Measurements from ENCODE around the gene FURIN.
"Not testable (repeated sequence)": the region's sequence is repeated elsewhere in the genome, so short reads cannot be mapped to it uniquely, and the experiment has no call there.

FURIN gene

DNA sequence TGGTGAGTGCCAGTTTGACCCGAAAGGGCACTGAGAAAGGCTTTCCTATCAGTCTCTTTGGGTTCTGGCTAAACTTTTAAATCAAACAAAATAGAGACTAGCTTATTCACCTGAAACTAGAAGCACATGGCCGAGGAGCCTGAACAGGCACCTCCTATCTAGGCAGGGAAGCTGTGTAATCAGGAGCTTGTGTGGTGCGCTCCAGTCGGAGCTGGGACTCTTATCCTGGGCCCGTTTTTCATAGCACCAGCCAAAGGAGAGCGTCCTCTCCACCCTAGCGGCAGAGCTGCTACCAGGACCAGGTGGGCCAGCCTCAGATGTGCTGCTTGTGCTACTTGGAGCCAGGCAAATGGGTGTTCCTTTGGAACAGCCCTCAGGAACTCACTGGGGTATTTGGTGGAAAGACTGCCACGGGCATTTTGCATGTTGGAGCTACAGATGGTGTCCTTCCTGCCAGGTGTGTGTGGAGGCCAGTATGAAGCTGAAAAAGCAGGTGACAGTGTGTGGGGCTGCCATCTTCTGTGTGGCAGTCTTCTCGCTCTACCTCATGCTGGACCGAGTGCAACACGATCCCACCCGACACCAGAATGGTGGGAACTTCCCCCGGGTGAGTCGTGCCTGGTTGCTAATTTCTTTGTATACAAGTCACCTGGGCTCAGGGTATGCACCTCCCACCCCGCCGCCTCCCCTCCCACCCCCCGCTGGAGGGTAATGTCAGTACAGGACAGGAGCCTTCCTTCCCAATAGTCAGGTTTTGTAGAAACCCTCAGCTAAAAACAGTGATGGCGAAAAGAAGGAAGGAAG lies 35.5 kb downstream of the FURIN start:
- DNase-seq = no peak

DNA sequence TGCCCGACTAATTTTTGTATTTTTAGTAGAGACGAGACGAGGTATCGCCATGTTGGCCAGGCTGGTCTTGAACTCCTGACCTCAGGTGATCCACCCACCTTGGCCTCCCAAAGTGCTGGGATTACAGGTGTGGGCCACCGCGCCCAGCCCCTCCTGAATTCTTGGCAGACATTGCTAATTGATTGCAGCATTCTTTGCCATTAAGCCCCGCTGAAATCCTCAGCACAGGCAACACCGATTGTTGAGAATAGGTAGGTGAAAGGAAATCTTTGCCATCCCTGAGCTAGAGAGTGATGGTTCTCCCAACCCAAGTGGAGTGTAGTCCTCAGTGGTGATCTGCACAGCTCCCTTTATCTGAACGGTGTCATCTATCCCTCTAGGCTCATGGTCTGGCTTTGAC lies 36.4 kb downstream of the FURIN start:
- no peak for DNase-seq

DNA sequence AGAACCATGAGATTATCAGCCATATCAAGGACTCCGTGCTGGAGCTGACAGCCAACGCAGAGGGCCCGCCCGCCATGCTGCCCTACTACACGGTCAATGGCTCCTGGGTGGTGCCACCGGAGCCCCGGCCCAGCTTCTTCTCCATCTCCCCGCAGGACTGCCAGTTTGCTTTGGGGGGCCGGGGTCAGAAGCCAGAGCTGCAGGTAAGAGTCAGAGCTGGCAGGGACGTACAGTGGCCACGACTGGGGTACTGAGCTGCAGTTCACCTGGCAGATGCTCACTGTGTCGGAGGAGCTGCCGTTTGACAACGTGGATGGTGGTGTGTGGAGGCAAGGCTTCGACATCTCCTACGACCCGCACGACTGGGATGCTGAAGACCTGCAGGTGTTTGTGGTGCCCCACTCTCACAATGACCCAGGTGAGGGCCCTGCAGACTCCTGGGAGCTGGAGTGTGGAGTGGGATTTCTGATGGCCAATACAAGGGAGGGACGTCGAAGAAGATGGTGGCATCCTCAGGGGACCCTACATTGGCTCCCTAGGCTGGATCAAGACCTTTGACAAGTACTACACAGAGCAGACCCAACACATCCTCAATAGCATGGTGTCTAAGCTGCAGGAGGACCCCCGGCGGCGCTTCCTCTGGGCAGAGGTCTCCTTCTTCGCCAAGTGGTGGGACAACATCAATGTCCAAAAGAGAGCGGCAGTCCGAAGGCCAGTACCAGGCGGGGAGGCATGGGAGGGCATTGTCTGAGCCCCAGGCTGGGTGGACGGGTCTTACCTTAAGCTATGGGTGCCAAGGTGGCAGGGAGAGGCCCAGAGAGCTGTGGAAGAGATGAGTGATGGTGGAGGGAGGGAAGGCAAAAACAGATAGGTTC lies 37.2 kb downstream of the FURIN start:
- no peak for DNase-seq

DNA sequence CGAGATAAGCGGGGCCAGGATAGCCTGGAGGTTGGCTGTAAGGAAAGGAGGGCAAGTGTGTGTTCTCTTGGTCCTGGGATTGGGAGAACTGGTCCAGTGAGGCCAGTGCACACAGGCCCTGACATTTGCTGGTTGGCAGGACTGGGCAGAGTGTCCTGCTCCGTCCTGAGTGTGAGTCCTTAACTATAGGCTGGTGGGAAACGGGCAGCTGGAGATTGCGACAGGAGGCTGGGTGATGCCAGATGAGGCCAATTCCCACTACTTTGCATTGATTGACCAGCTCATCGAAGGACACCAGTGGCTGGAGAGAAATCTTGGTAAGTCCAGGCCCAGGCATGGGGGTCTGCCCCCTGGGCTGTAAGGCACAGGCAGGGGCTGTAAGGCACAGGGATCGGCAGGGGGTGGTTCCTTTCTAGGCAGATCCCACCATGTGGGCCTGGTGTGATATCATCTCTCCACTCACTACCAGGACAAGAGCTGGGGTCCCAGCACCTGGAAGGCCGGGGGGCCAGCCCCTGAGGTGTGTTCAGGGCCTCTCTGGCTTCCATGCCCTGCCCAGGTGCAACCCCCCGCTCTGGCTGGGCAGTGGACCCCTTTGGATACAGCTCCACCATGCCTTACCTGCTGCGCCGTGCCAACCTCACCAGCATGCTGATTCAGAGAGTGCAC lies 37.9 kb downstream of the FURIN start:
- no peak for DNase-seq

DNA sequence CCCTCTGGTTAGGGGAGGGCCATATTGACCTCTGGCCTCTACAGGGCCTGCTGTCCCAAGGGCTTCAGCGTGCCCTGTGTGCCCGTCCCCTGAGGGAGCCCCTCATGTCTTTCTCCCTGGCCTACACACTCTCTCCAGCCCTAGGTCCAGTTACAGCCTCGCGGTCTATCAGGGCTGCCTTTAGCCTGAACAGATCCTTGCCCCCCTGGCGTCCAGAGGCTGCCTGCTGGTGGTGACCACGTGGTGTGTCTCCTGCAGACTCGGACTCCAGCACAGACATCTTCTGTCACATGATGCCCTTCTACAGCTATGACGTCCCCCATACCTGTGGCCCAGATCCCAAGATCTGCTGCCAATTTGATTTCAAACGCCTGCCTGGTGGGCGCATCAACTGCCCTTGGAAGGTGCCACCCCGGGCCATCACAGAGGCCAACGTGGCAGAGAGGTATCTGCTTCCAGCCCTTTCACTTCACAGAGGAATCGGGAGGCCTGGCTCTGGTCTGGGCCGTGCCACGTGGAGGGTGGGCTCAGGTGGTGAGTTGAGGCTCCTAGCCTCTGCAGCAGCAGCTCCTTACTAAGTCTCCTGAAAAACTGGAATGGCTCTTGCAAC lies 38.8 kb downstream of the FURIN start:
- DNase-seq = no peak

DNA sequence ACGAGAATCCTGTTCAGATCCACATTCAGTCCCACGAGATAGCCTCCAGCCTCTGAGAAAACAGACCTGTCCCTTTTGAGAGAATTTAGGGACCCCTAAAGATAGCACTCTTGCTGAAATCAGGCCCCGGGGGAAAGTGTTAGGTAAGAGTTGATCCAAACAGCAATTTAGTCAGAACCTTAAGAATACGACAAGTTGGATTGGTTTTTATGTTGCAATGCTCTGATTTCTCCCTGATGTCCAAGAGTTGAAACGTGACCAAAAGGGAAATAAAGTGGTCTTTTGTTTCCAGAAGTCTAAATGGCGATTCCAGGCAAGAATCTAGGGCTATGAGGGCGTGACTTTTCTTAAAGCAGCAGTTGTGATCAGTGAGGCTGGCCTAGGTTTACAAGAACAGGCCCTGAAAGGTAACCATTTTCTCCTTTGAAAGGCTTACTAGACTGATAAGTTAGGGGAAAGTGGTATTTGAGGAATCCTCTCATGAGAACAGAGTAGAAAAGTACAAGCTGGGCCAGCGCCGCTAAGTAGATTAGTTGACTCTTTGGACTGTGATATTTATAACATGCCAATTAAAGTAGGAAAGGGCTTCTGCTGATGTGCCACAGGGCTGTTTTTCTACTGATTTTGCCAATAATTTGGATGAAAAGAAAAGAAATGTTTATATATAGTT lies 39.6 kb downstream of the FURIN start:
- DNase-seq = no peak

DNA sequence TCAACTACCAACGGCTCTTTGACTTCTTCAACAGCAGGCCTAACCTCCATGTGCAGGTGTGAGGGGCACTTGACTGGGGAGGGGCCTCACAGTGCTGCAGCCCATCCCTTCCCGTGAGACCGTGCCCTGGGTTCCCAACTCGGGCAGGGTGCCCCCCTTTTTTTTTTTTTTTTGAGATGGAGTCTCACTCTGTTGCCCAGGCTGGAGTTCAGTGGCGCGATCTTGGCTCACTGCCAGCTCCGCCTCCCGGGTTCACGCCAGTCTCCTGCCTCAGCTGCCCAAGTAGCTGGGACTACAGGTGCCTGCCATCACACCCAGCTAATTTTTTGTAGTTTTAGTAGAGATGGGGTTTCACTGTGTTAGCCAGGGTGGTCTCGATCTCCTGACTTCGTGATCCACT lies 41.1 kb downstream of the FURIN start:
- DNase-seq = not testable (repeated sequence)

DNA sequence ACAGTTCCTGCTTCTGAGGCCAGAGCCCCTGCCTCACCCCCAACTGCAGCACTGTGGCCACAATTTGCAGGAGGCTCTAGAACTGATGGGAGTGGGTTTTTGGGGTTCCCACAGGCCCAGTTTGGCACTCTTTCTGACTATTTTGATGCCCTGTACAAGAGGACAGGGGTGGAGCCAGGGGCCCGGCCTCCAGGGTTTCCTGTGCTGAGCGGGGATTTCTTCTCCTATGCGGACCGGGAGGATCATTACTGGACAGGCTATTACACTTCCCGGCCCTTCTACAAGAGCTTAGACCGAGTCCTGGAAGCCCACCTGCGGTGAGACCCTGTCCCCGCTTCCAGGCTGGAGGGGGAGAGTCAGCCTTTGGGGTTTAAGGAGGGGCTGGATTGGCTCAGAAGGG lies 41.6 kb downstream of the FURIN start:
- no peak for DNase-seq

DNA sequence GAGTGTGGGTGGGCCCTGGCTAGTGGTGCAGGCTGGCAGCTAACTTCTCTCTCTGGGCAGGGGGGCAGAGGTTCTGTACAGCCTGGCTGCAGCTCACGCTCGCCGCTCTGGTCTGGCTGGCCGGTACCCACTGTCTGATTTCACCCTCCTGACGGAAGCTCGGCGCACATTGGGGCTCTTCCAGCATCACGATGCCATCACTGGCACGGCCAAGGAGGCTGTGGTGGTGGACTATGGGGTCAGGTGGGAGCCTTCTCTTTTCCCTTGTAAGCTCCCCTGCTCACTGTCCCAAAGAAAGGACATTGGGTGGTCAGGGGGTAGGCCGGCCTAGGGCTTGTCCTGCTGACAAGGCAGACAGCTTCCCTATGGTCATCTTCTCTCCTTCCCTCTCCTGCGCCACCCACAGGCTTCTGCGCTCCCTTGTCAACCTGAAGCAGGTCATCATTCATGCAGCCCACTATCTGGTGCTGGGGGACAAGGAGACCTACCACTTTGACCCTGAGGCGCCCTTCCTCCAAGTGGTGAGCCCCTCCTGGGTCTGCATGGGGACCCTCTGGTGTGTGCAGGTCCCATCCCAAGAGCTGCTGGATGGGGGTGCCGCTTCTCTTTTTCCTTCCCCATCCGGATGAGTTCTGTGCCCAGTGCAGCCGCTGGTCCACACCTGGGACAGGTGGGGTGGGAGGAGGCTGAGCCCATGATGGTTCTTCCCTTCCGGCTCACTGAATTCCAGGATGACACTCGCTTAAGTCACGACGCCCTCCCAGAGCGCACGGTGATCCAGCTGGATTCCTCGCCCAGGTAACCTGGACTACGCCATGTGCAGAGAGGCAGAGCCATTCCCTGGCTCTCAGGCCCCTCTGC lies 42.3 kb downstream of the FURIN start:
- DNase-seq = no peak

DNA sequence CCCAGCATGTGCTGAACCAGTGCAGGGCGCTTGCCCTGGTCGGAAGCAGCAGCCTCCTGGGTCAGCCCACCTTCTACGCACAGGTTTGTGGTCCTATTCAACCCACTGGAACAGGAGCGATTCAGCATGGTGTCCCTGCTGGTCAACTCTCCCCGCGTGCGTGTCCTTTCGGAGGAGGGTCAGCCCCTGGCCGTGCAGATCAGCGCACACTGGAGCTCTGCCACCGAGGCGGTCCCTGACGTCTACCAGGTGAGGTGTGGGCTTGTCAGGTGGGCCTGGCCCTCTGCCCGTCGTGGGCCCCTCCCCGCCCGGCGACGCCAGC lies 42.9 kb downstream of the FURIN start:
- no peak for DNase-seq

DNA sequence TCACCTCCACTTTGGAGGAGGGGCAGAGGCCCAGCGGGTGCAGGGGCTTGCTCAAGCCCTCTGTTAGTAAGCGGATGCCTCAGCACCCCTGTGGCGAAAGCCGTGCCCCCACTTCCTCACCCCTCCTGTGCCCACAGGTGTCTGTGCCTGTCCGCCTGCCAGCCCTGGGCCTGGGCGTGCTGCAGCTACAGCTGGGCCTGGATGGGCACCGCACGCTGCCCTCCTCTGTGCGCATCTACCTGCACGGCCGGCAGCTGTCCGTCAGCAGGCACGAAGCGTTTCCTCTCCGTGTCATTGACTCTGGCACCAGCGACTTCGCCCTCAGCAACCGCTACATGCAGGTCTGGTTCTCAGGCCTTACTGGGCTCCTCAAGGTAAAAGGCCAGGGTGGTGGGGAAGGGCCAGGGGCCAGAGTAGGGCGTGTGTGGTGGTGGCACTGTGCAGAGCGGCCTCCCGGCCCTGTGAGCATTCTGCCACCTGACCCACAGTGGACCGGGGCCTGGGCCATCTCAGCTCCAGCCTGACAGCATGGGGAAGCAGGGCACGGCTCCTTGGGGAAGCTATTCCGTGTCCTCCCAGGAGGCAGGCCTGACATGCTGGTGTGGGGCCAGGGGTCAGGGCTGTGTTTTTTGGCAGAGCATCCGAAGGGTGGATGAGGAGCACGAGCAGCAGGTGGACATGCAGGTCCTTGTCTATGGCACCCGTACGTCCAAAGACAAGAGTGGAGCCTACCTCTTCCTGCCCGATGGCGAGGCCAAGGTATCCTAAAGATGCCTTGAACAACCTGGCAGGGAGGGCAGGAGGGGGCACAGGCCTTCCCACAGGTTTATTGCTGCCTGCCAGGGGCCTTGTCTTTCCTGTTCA lies 43.8 kb downstream of the FURIN start:
- DNase-seq = no peak

DNA sequence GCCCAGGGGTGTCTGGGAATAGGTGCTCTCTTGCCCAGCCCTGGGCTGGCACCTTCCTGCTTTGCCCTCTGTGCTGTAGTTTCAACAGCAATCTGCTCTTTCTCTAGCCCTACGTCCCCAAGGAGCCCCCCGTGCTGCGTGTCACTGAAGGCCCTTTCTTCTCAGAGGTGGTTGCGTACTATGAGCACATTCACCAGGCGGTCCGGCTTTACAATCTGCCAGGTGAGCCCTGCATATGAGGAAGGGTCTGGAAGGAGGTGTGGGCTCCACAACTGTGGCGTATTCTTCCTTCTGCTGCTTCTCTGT lies 44.3 kb downstream of the FURIN start:
- DNase-seq = no peak

DNA sequence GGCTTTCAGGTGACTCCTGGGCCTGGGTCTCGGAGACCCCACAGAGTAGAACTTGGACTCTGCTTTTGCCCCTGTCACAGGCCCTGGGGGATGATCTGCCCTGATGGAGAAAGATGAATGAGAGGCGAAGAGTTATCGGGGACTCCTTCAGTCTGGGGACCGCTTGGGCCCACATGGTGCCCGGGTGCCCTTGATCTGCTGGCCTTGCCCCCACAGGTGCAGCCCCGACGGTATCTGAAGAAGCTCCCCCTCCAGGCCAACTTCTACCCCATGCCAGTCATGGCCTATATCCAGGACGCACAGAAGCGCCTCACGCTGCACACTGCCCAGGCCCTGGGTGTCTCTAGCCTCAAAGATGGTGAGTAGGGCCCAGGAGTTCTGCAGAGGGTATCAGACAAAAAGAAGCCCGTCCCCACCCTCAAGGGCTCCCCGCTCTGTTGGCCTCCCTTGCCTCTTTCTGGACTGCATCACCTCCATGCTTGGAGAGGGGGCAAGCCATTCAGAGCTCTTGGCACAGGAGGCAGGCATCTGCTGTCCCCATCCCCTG lies 45.1 kb downstream of the FURIN start:
- DNase-seq = no peak

DNA sequence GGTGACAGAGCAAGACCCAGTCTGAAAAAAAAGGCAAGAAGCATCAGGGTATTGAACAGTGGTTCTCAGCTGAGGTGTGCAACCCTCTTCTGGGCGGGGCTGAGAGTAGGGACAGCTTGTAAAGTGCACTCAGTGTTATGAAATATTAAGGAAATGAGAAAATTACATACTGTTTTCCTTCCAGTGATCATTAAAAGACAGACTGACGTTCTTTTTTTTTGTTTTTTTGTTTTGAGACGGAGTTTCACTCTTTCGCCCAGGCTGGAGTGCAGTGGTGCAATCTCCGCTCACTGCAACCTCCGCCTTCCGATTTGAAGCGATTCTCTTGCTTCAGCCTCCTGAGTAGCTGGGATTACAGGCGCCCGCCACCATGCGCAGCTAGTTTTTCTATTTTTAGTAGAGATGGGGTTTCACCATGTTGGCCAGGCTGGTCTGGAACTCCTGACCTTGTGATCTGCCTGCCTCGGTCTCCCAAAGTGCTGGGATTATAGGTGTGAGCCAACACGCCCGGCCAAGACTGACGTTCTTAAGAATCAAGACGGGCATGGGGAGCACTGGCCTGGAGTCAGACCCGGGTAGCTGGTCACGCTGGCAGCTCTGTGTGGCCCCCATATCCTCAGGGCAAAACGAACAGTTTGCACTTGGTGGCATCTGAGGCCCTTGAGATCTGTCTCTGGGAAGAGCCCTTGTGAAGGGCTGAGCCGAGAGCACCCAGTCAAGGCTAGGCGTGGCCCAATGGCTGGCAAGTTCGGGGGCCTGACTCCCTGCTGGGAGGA lies 46.1 kb downstream of the FURIN start:
- no peak for DNase-seq

DNA sequence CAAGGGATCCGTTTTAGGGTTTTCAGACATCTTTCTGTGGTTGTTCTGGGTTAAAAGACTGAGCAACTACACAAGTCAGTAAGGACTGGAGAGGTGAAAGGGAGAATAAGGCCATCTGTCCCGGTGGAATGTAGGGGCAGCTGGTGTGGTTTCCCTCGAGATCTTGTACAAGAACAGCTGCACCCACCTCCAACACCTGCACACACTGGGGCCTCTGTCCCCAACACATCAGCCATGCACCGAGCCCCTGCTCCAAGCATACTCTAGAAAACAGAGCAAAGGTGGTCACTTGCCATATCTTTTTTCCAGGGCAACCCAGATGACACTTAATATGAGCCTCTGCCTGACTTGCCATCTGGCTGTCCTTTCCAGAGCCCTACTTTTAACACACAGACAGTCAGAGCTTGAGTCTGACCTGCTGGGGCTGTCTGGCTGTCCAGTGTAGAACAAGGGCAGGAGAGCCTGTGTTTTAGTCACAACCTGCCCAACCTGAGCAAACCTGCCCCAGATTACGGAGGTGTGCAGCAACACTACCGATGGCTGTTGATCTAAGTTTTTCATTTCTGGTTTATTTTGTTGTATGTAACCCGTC lies 46.9 kb downstream of the FURIN start:
- no peak for DNase-seq

DNA sequence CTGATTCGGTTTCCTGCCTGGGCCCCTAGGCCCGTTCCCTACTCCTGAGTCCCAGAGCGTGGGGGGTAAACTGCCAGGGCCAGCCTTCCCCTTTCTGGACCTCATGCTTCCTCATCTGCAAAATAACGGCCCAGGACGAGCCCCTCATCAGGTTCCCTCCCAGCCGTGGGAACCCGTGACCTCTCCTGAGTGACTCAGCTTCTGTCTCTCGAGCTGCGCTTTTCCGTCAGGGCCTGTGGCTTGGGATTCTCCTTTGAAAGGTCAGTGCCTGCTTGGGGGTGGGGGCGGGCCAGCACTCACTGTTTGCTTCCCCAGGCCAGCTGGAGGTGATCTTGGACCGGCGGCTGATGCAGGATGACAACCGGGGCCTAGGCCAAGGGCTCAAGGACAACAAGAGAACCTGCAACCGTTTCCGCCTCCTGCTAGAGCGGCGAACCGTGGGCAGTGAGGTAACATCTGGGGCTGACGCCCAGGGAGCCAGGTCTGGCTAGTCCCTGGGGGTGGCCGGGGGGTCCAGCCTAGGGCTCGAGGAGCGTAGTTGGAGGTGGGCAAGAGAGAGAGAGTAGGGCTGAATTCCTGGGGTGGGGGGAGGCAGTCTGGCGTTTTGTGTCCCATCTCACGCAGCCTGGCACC lies 47.5 kb downstream of the FURIN start:
- no peak for DNase-seq

DNA sequence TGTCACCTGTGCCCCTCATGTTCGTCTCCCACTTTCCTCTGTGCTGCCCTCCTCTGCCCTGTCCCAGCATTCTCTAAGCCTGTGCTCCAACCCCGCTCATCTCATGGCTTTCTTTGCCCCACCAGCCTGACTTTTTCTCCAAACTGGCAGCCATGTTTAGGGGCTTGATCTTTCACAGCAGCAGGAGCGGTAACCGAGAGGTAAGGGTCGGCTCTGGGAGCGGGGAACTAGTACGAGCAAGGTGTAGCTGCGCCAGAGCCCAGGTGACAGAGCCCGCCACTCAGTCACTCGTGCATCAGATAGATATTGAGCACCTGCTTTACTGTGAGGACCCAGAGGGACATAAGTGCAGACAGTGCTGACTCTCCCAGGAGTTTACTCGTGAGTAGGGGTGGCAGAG lies 48.1 kb downstream of the FURIN start:
- DNase-seq = no peak

DNA sequence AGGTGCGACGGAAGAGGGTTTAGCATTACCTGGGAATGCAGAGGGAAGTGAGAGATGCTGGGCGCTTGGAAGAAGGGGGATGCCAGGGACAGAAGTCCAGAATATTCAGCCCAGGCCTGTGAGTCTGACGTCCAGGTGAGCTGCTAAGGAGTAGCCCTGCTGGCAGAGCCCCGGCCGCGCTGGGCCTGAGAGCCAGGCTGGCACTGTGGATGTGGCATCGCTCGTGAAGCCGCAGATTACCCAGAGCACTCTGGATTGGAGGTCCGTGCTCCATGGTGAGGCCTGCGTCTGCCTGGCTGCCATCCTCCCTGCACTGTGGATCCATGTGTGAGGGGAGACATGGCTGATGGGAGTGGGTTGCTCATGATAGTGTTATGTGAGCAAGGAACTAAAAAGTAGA lies 49.2 kb downstream of the FURIN start:
- no peak for DNase-seq
